NCI-H1694 (cell line): ENCODE results near the gene FBXO38.

Experiments
- DNase-seq: peaks from one replicate; lab custom pipeline; 2025; lab: John Stamatoyannopoulos, UW

FBXO38 gene

GRCh38 chr5:148382961-148383360 is 797 bp upstream of the FBXO38 start:
- DNase-seq: no peak

- DNase-seq: no peak
Observed at GRCh38 chr5:148384380-148384737, 601 bp downstream of the FBXO38 start.

GRCh38 chr5:148385094-148385493 is 1.3 kb downstream of the FBXO38 start:
- no peak for DNase-seq

- DNase-seq: no peak
Observed at GRCh38 chr5:148386041-148386440, 2.3 kb downstream of the FBXO38 start.

- no peak for DNase-seq
Observed at GRCh38 chr5:148387325-148387724, 3.6 kb downstream of the FBXO38 start.

- no peak for DNase-seq
Observed at GRCh38 chr5:148388696-148389095, 4.9 kb downstream of the FBXO38 start.

GRCh38 chr5:148390914-148391313 is 7.2 kb downstream of the FBXO38 start:
- DNase-seq: no peak

GRCh38 chr5:148391422-148391821 is 7.7 kb downstream of the FBXO38 start:
- DNase-seq: no peak

- DNase-seq: no peak
Observed at GRCh38 chr5:148393390-148393741, 9.6 kb downstream of the FBXO38 start.

- DNase-seq: no peak
Observed at GRCh38 chr5:148394587-148395019, 10.8 kb downstream of the FBXO38 start.

GRCh38 chr5:148395031-148395430 is 11.3 kb downstream of the FBXO38 start:
- DNase-seq: no peak

- DNase-seq: no peak
Observed at GRCh38 chr5:148397968-148398595, 14.3 kb downstream of the FBXO38 start.

- no peak for DNase-seq
Observed at GRCh38 chr5:148398698-148399121, 15.0 kb downstream of the FBXO38 start.

GRCh38 chr5:148401604-148402003 is 17.8 kb downstream of the FBXO38 start:
- DNase-seq: no peak

- no peak for DNase-seq
Observed at GRCh38 chr5:148403344-148403743, 19.6 kb downstream of the FBXO38 start.

- no peak for DNase-seq
Observed at GRCh38 chr5:148406406-148406805, 22.6 kb downstream of the FBXO38 start.

- DNase-seq: no peak
Observed at GRCh38 chr5:148408092-148408491, 24.3 kb downstream of the FBXO38 start.

- DNase-seq: no peak
Observed at GRCh38 chr5:148412124-148412523, 28.4 kb downstream of the FBXO38 start.

- DNase-seq: no peak
Observed at GRCh38 chr5:148414833-148415232, 31.1 kb downstream of the FBXO38 start.

- no peak for DNase-seq
Observed at GRCh38 chr5:148416416-148416815, 32.7 kb downstream of the FBXO38 start.

GRCh38 chr5:148416921-148417320 is 33.2 kb downstream of the FBXO38 start:
- DNase-seq: no peak

- DNase-seq: no peak
Observed at GRCh38 chr5:148418511-148418910, 34.8 kb downstream of the FBXO38 start.

- DNase-seq: no peak
Observed at GRCh38 chr5:148421661-148422060, 37.9 kb downstream of the FBXO38 start.

- DNase-seq: no peak
Observed at GRCh38 chr5:148425808-148426207, 42.0 kb downstream of the FBXO38 start.

GRCh38 chr5:148426514-148426913 is 42.8 kb downstream of the FBXO38 start:
- no peak for DNase-seq
